ENCODE data around the gene NAPEPLD.

NAPEPLD gene

GRCh38 chr7:103076764-103077163 lies 72.1 kb downstream of the NAPEPLD start:
- peak; percentile 3 for DNase-seq (ENCODE audit: low read depth)
- TF ChIP-seq CTCF (conservative IDR thresholded peaks at IDR 0.05; ENCODE audit: low read depth, low read length) = no peak
- H3K4me3 ChIP-seq (ENCODE audit: low read depth, low read length) = no peak overlapping the region

- DNase-seq (ENCODE audit: low read depth) = peak; percentile 60
- no peak for TF ChIP-seq CTCF (conservative IDR thresholded peaks at IDR 0.05; ENCODE audit: low read depth, low read length)
- peak overlapping the region; percentile 95 for H3K4me3 ChIP-seq (ENCODE audit: low read depth, low read length)
These were observed 73.5 kb downstream of the NAPEPLD start for GRCh38 chr7:103075337-103075918.

- TF ChIP-seq CTCF (conservative IDR thresholded peaks at IDR 0.05; ENCODE audit: low read depth, low read length) = no peak
- H3K4me3 ChIP-seq (ENCODE audit: low read depth, low read length) = peak within 1 kb of the TSS; percentile 95
- DNase-seq (ENCODE audit: low read depth) = peak; percentile 91
These were observed 74.2 kb downstream of the NAPEPLD start, which contains the start of the genes ARMC10 and FBXL13 for GRCh38 chr7:103074519-103075336. TSS of gene ARMC10 (plus strand) at chr7:103075140. CDS start at chr7:103075273, 133 bp downstream. TSS of gene FBXL13 (minus strand) at chr7:103074796.

- peak overlapping the region; percentile 95 for H3K4me3 ChIP-seq (ENCODE audit: low read depth, low read length)
- no peak for TF ChIP-seq CTCF (conservative IDR thresholded peaks at IDR 0.05; ENCODE audit: low read depth, low read length)
- DNase-seq (ENCODE audit: low read depth) = no peak
These were observed 74.8 kb downstream of the NAPEPLD start for GRCh38 chr7:103073989-103074518.

- no peak overlapping the region for H3K4me3 ChIP-seq (ENCODE audit: low read depth, low read length)
- TF ChIP-seq CTCF (conservative IDR thresholded peaks at IDR 0.05; ENCODE audit: low read depth, low read length) = no peak
- no peak for DNase-seq (ENCODE audit: low read depth)
These were observed 77.9 kb downstream of the NAPEPLD start for GRCh38 chr7:103071000-103071399.

- no peak for TF ChIP-seq CTCF (conservative IDR thresholded peaks at IDR 0.05; ENCODE audit: low read depth, low read length)
- H3K4me3 ChIP-seq (ENCODE audit: low read depth, low read length) = no peak overlapping the region
- no peak for DNase-seq (ENCODE audit: low read depth)
These were observed 80.2 kb downstream of the NAPEPLD start for GRCh38 chr7:103068414-103069403.
